OCI-M1 (cell line): ENCODE results near the gene DENND4A.
"Not testable (repeated sequence)": the region's sequence is repeated elsewhere in the genome, so short reads cannot be mapped to it uniquely, and the experiment has no call there.

Experiments used
- DNase-seq: peaks from one replicate; lab custom pipeline; 2025; lab: John Stamatoyannopoulos, UW

DENND4A gene

GRCh38 chr15:65757256-65757655, 34.8 kb downstream of the DENND4A start:
- peak; percentile 65 for DNase-seq

GRCh38 chr15:65752151-65752700, 39.9 kb downstream of the DENND4A start:
- no peak for DNase-seq

GRCh38 chr15:65751431-65751830, 40.7 kb downstream of the DENND4A start:
- DNase-seq: no peak

- no peak for DNase-seq
These were observed 44.8 kb downstream of the DENND4A start for GRCh38 chr15:65747265-65747664.

GRCh38 chr15:65743637-65744252, 48.3 kb downstream of the DENND4A start:
- peak; percentile 77 for DNase-seq

- no peak for DNase-seq
These were observed 51.9 kb downstream of the DENND4A start for GRCh38 chr15:65740148-65740547.

GRCh38 chr15:65738649-65739048, 53.4 kb downstream of the DENND4A start:
- DNase-seq: no peak

- DNase-seq: not testable (repeated sequence)
These were observed 58.5 kb downstream of the DENND4A start for GRCh38 chr15:65733599-65733998.

GRCh38 chr15:65732698-65733097, 59.4 kb downstream of the DENND4A start:
- DNase-seq: no peak

GRCh38 chr15:65731926-65732325, 60.2 kb downstream of the DENND4A start:
- DNase-seq: no peak

- peak; percentile 48 for DNase-seq
These were observed 61.4 kb downstream of the DENND4A start for GRCh38 chr15:65730549-65731172.

GRCh38 chr15:65724464-65725215, 67.5 kb downstream of the DENND4A start:
- no peak for DNase-seq

GRCh38 chr15:65723876-65724275, 68.2 kb downstream of the DENND4A start:
- peak; percentile 43 for DNase-seq

- no peak for DNase-seq
These were observed 69.9 kb downstream of the DENND4A start for GRCh38 chr15:65722191-65722590.

- no peak for DNase-seq
These were observed 79.7 kb downstream of the DENND4A start for GRCh38 chr15:65712415-65712814.

- no peak for DNase-seq
These were observed 97.0 kb downstream of the DENND4A start for GRCh38 chr15:65695081-65695480.

GRCh38 chr15:65690778-65691177, 101.3 kb downstream of the DENND4A start:
- no peak for DNase-seq

- no peak for DNase-seq
These were observed 101.9 kb downstream of the DENND4A start for GRCh38 chr15:65690173-65690572.

GRCh38 chr15:65688462-65688861, 103.6 kb downstream of the DENND4A start:
- DNase-seq: no peak

- DNase-seq: no peak
These were observed 109.6 kb downstream of the DENND4A start for GRCh38 chr15:65682404-65682911.

GRCh38 chr15:65680544-65680943, 111.5 kb downstream of the DENND4A start:
- DNase-seq: no peak

- no peak for DNase-seq
These were observed 116.0 kb downstream of the DENND4A start for GRCh38 chr15:65676123-65676522.

GRCh38 chr15:65675551-65675950, 116.5 kb downstream of the DENND4A start:
- no peak for DNase-seq
